VCaP (cell line): Measurements from ENCODE around the gene IL21R.

Experiments used
- H3K27ac ChIP-seq: fragments of 450-650 bp; 2 replicates; pipeline ENCODE4 v1.5.1; 2017
- CTCF ChIP-seq: fragments of 450-650 bp; conservative IDR thresholded peaks from 2 replicates; pipeline ENCODE4 v1.5.1; 2017; ENCODE audit warnings: mild to moderate bottlenecking, moderate library complexity

IL21R gene

GRCh38 chr16:27426423-27427408 lies 24.7 kb downstream of the IL21R start:
- TF ChIP-seq CTCF = no peak
- no peak overlapping the region for H3K27ac ChIP-seq

GRCh38 chr16:27427538-27427937 lies 25.6 kb downstream of the IL21R start:
- H3K27ac ChIP-seq = no peak overlapping the region
- no peak for TF ChIP-seq CTCF

- TF ChIP-seq CTCF = no peak; the same call in 1 of the 2 replicates
- H3K27ac ChIP-seq = no peak overlapping the region
These were observed 26.2 kb downstream of the IL21R start for GRCh38 chr16:27428026-27428785.

- H3K27ac ChIP-seq = no peak overlapping the region
These were observed 27.4 kb downstream of the IL21R start for GRCh38 chr16:27429330-27429871.

GRCh38 chr16:27429981-27430441 lies 28.0 kb downstream of the IL21R start:
- H3K27ac ChIP-seq = no peak overlapping the region

More at GRCh38 chr16:27429330-27429871, 27.4 kb downstream of the IL21R start:
- TF ChIP-seq CTCF = no peak

GRCh38 chr16:27430512-27430911 lies 28.5 kb downstream of the IL21R start:
- no peak overlapping the region for H3K27ac ChIP-seq
- no peak for TF ChIP-seq CTCF

More at GRCh38 chr16:27429981-27430441, 28.0 kb downstream of the IL21R start:
- TF ChIP-seq CTCF = no peak
